Prostate gland (tissue), 2 donors: ENCODE measurements around the gene ZNF763.

Source experiments
- CTCF ChIP-seq, 4 experiments: fragments of 200-600 bp in 2 of 4; fragments of 450-650 bp in 2 of 4; sonication (generic) in 2 of 4; IDR thresholded peaks; 1 replicate in 3 of 4; 2 replicates in 1 of 4; pipeline ENCODE4 v1.5.1; 2016 to 2019; ENCODE audit warnings: antibody characterized with exemption in 4 of 4, mild to moderate bottlenecking in 2 of 4, moderate library complexity in 2 of 4
- POLR2A ChIP-seq: fragments of 450-650 bp; IDR thresholded peaks from one replicate; pipeline ENCODE4 v1.6.1; 2016; ENCODE audit warnings: antibody characterized with exemption, mild to moderate bottlenecking
- POLR2AphosphoS5 ChIP-seq: sonication (generic); formaldehyde crosslinking; IDR thresholded peaks from one replicate; pipeline ENCODE4 v1.6.1; 2017; ENCODE audit warnings: antibody characterized with exemption

DNA sequence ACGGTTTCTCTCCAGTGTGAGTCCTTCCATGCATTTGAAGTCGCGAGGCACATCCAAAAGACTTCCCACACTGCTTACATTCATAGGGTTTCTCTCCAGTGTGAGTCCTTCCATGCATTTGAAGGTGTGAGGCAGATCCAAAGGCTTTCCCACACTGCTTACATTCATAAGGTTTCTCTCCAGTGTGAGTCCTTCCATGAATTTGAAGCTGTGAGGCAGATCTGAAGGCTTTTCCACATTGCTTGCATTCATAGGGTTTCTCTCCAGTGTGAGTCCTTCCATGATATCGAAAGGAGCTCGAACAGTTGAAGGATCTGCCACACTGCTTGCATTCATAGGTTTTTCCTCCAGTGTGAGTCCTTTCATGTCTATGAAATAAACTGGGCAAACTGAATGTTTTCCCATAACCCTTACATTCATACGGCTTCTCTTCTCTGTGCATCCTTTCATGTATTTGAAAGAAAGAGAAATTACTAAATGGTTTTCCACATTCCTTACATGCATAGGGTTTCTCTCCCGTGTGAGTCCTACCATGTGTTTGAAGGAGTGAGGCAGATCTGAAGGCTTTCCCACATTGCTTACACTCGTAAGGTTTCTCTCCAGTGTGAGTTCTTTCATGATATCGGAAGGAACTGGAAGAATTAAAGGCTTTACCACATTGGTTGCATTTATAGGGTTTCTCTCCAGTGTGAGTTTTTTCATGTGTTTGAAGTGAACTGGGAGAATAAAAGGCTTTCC is 50.3 kb downstream of the ZNF763 start:
- TF ChIP-seq CTCF (IDR thresholded peaks at IDR 0.05) (no peak), POLR2A (no peak), POLR2AphosphoS5 (no peak)
